WTC11 (cell line): ENCODE measurements around the gene ADAMTS8.

ENCODE experiments used
- ELF4 ChIP-seq: sonication (generic); formaldehyde crosslinking; IDR thresholded peaks from 2 replicates; pipeline ENCODE4 v1.8.1; 2022; ENCODE audit warnings: low read depth, mild to moderate bottlenecking, moderate library complexity, missing genetic modification reagents
- FOXP4 ChIP-seq: sonication (generic); formaldehyde crosslinking; IDR thresholded peaks from 2 replicates; pipeline ENCODE4 v1.8.0; 2022; ENCODE audit warnings: mild to moderate bottlenecking, missing genetic modification reagents
- GABPB1 ChIP-seq: sonication (generic); formaldehyde crosslinking; IDR thresholded peaks from 2 replicates; pipeline ENCODE4 v1.8.1; 2023; ENCODE audit warnings: mild to moderate bottlenecking, missing genetic modification reagents
- TP53 ChIP-seq: sonication (generic); formaldehyde crosslinking; IDR thresholded peaks from 2 replicates; pipeline ENCODE4 v1.8.1; 2023; ENCODE audit warnings: mild to moderate bottlenecking, missing genetic modification reagents
- USF2 ChIP-seq: sonication (generic); formaldehyde crosslinking; IDR thresholded peaks from 2 replicates; pipeline ENCODE4 v1.8.1; 2023; ENCODE audit warnings: mild to moderate bottlenecking, missing genetic modification reagents, moderate library complexity
- ZBTB43 ChIP-seq: sonication (generic); formaldehyde crosslinking; IDR thresholded peaks from 2 replicates; pipeline ENCODE4 v1.8.1; 2023; ENCODE audit warnings: mild to moderate bottlenecking, missing genetic modification reagents
- ZNF425 ChIP-seq: fragments of 250-450 bp; sonication (Bioruptor Pico); conservative IDR thresholded peaks from 2 replicates; pipeline ENCODE4 v1.9.0; 2021; ENCODE audit warnings: mild to moderate bottlenecking
- TF ChIP-seq, protein P1 (sequence below): fragments of 200-600 bp; IDR thresholded peaks from 2 replicates; pipeline ENCODE4 v1.8.0; 2022; ENCODE audit warnings: antibody characterized with exemption
- TF ChIP-seq, protein P2 (sequence below): sonication (generic); formaldehyde crosslinking; IDR thresholded peaks from 2 replicates; pipeline ENCODE4 v1.8.1; 2022; ENCODE audit warnings: low read depth, missing genetic modification reagents, borderline replicate concordance
- TF ChIP-seq, protein P3 (sequence below): sonication (generic); formaldehyde crosslinking; IDR thresholded peaks from 2 replicates; pipeline ENCODE4 v1.8.1; 2023; ENCODE audit warnings: mild to moderate bottlenecking, moderate library complexity, missing genetic modification reagents
- TF ChIP-seq, protein P4 (sequence below): sonication (generic); formaldehyde crosslinking; IDR thresholded peaks from 2 replicates; pipeline ENCODE4 v1.8.0; 2022; ENCODE audit warnings: mild to moderate bottlenecking, missing genetic modification reagents

- TF ChIP-seq, protein P1, sequence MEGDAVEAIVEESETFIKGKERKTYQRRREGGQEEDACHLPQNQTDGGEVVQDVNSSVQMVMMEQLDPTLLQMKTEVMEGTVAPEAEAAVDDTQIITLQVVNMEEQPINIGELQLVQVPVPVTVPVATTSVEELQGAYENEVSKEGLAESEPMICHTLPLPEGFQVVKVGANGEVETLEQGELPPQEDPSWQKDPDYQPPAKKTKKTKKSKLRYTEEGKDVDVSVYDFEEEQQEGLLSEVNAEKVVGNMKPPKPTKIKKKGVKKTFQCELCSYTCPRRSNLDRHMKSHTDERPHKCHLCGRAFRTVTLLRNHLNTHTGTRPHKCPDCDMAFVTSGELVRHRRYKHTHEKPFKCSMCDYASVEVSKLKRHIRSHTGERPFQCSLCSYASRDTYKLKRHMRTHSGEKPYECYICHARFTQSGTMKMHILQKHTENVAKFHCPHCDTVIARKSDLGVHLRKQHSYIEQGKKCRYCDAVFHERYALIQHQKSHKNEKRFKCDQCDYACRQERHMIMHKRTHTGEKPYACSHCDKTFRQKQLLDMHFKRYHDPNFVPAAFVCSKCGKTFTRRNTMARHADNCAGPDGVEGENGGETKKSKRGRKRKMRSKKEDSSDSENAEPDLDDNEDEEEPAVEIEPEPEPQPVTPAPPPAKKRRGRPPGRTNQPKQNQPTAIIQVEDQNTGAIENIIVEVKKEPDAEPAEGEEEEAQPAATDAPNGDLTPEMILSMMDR, result no peak
- TF ChIP-seq ZBTB43 (CRISPR knock-in tag) (no peak), GABPB1 (CRISPR knock-in tag) (no peak), FOXP4 (CRISPR knock-in tag) (no peak), ZNF425 (CRISPR knock-in tag) (no peak), ELF4 (CRISPR knock-in tag) (no peak), USF2 (CRISPR knock-in tag) (no peak), TP53 (CRISPR knock-in tag) (no peak)
- TF ChIP-seq, protein P2, sequence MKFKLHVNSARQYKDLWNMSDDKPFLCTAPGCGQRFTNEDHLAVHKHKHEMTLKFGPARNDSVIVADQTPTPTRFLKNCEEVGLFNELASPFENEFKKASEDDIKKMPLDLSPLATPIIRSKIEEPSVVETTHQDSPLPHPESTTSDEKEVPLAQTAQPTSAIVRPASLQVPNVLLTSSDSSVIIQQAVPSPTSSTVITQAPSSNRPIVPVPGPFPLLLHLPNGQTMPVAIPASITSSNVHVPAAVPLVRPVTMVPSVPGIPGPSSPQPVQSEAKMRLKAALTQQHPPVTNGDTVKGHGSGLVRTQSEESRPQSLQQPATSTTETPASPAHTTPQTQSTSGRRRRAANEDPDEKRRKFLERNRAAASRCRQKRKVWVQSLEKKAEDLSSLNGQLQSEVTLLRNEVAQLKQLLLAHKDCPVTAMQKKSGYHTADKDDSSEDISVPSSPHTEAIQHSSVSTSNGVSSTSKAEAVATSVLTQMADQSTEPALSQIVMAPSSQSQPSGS (CRISPR knock-in tag), result no peak
- TF ChIP-seq, protein P3, sequence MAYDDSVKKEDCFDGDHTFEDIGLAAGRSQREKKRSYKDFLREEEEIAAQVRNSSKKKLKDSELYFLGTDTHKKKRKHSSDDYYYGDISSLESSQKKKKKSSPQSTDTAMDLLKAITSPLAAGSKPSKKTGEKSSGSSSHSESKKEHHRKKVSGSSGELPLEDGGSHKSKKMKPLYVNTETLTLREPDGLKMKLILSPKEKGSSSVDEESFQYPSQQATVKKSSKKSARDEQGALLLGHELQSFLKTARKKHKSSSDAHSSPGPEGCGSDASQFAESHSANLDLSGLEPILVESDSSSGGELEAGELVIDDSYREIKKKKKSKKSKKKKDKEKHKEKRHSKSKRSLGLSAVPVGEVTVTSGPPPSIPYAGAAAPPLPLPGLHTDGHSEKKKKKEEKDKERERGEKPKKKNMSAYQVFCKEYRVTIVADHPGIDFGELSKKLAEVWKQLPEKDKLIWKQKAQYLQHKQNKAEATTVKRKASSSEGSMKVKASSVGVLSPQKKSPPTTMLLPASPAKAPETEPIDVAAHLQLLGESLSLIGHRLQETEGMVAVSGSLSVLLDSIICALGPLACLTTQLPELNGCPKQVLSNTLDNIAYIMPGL (CRISPR knock-in tag), result no peak
- TF ChIP-seq, protein P4, sequence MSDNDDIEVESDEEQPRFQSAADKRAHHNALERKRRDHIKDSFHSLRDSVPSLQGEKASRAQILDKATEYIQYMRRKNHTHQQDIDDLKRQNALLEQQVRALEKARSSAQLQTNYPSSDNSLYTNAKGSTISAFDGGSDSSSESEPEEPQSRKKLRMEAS, result no peak
Measured at GRCh38 chr11:130467116-130467900, 38.9 kb upstream of the ADAMTS8 start.
